ENCODE results near the gene NLK.

- no peak for TF ChIP-seq MEF2A (IDR thresholded peaks at IDR 0.05; ENCODE audit: insufficient read depth, low read depth, low read length)
- TF ChIP-seq SRF (IDR thresholded peaks at IDR 0.05; ENCODE audit: low read depth in 2 of 2, low read length in 2 of 2) = no peak
- TF ChIP-seq REST (IDR thresholded peaks at IDR 0.05; ENCODE audit: low read depth, low read length) = no peak
- no peak for TF ChIP-seq CTCF (IDR thresholded peaks at IDR 0.05 in 2 of 3, conservative IDR thresholded peaks at IDR 0.05 in 1 of 3; ENCODE audit: control insufficient read depth in 2 of 3, extremely low read depth in 1 of 3, insufficient read depth in 1 of 3, low read depth in 3 of 3, low read length in 3 of 3)
- no peak for TF ChIP-seq JUND (IDR thresholded peaks at IDR 0.05; ENCODE audit: low read depth, low read length)
Observed at GRCh38 chr17:28144019-28144418, 101.5 kb downstream of the NLK start.

Measured in GM12878 (cell line).